HG02852 (cell line): ENCODE data around the gene GPA33.

Experiments used
- ATAC-seq: cut with Tn5 transposase; IDR thresholded peaks from one replicate; pipeline ENCODE4 v1.9.1; 2021; ENCODE audit warnings: mild to moderate bottlenecking, moderate library complexity; ENCODE audit not compliant: unreplicated experiment

The GPA33 gene

DNA sequence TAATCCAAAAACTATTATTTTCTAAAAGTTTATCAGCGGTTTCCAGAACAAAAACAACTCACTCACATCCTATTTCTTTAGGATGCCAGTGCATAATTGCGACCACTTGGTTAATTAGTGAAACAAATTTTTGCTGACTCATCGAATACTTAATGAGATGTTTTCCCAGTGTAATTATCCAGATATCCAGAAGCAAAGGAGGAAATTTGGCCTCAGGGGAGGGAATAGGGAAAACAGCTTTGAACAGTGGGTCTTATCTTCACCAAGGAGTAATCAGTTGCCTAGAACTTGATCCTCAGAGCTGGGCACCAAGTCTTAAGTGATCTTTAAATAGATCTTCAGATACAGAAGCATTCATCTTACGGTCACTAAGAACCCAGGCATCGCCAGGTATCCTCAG, 28.0 kb upstream of the GPA33 start:
- no peak for ATAC-seq

DNA sequence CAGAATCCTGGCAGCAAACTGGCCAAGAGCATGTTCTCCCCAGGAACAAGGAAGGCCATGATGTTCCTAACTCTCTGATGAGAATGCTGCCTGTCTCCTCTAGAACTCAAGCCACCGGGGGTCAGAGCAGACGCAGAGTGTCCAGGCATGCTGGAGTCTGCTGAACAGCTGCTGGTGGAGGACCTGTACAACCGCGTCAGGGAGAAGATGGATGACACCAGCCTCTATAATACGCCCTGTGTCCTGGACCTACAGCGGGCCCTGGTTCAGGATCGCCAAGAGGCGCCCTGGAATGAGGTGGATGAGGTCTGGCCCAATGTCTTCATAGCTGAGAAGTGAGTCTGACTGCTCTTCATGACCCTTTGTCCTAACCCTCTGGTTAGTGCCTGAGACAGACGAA, 27.0 kb upstream of the GPA33 start:
- no peak for ATAC-seq

- no peak for ATAC-seq
Observed at GRCh38 chr1:167116174-167116573, 26.0 kb upstream of the GPA33 start.

- ATAC-seq, result no peak
Observed at GRCh38 chr1:167115655-167116054, 25.5 kb upstream of the GPA33 start.

GRCh38 chr1:167114725-167115124, 24.5 kb upstream of the GPA33 start:
- no peak for ATAC-seq

DNA sequence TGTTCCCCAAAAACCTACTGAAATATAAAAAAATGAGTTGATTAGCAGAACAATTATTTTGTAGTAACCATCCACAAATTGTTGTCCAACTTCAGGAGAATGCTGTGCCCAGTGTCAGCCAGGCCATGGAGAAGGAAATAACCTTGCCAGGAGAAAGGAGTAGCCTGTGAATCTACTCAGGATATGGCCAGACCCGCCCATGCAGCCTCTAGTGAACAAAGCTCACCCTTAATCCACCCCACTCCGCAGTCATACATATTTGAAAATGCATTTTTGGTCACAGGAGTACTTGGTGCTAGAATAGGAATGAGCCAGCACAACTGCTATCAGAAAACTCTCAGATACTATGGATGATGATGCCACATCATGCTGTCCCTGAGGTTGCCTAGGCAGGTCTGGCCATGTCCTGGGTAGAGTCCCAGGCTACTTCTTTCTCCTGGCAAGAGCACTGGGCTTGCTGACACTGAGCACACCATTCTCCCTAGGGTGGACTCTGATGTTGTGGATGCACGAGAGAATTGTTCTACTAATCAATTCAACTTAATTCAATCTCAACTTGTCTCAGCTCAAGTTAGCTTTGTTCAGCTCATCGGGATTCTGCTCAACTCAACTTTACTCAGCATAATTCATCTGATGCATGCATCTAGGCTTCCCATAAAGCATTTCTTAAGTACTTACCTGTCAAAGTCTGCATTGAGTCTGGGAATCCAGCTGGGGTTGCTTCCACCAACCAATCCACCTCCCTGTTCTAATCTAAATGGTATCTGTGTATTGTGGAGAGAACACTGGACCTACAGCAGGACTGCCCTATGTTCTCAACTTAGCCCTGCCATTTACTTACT, 21.9 kb upstream of the GPA33 start:
- ATAC-seq, result no peak

DNA sequence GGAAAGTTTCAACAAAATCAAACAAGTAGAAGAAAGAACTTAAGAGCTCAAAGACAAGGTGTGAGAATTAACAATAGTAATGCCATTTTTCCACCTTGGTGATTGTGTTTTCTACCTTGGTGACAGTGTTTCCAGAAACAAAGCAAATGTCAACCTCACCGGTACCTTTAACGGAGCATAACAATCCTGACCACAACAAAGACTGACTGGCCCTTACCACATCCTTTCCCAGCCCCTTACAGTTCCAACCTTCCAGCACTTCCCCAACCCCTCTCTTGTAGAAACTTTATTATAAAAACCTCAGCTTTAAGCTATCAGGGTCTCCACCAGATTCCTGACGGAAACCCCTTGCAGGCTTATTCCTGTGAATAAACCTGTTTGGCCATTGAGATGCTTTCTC, 20.4 kb upstream of the GPA33 start:
- ATAC-seq, result peak; percentile 84

GRCh38 chr1:167109125-167109524, 18.9 kb upstream of the GPA33 start:
- no peak for ATAC-seq

DNA sequence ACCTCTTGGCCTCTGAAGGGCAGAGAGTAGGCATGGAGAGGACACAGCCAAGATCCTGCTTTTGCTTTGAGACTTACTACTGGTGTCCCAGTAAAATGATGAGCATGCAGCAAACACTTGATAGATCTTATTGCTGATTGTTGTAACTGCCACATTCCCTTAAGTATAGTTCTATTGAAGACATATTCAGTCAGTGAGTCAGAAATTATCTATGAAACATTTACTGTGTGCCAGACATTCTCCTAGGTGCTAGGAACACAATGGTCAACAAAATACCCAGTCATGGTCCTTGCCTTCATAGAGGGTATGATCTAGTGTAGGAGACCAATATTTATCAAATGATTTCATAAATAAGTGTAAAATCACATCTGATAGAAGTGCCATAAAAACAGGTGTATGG, 17.3 kb upstream of the GPA33 start:
- no peak for ATAC-seq

- ATAC-seq, result no peak
Observed at GRCh38 chr1:167106119-167106461, 15.9 kb upstream of the GPA33 start.

DNA sequence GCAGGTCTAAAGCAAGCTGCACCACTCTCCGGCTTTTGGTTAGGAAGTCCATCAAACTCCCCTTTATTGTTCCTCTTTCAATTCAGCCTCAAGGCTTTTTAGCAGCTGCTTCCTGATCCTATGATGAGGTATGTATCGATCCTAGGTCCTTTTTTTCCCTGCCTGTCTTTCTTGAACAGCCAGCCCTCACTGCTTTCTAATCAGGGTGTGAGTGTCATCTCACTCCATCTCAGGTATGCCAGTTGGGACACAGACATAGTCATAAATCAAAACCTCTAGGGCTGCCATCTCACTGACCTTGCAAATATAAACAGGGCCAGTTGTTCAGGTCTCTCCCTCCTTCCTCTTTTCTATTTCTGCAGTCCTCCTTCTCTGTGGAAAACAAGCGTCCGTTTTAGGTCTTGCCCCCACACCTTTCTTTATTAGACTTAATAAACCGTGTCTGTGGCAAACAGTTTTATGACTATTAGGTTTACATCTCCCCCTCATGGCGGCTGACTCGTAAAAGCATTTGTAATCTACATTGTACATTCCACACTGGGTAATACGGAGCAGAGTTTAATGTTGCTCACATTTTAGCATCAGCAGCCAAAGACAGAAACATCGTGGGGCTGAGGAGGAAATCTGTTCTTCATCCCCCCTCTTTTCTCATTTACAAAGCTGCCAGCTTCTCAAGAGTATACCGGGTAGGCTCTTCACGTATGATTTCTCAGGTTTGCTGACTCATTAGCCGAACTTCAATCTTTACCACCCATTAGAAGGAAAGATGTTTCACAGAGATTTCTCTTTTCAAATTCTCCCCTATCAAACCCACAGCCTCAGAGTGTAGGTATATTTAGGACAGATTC, 15.3 kb upstream of the GPA33 start:
- ATAC-seq, result no peak

DNA sequence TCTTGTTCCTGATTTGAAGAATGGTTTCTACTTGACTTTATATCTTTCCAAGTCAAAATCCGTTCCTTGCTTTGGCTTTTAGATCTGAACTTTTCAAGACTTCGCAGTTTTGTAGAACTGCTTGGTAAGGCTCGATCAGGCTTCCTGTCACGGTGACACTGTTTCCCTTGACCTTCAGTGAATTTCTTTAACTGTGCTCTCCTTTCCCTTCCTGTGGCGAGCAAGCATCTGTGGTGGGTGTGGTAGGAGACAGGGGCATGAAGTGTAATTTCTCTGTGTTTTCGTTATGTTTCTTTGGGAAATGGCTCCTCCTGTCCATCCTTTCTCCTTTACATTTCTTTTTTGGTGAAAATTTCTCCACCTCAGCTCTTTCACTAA, 14.1 kb upstream of the GPA33 start:
- no peak for ATAC-seq

DNA sequence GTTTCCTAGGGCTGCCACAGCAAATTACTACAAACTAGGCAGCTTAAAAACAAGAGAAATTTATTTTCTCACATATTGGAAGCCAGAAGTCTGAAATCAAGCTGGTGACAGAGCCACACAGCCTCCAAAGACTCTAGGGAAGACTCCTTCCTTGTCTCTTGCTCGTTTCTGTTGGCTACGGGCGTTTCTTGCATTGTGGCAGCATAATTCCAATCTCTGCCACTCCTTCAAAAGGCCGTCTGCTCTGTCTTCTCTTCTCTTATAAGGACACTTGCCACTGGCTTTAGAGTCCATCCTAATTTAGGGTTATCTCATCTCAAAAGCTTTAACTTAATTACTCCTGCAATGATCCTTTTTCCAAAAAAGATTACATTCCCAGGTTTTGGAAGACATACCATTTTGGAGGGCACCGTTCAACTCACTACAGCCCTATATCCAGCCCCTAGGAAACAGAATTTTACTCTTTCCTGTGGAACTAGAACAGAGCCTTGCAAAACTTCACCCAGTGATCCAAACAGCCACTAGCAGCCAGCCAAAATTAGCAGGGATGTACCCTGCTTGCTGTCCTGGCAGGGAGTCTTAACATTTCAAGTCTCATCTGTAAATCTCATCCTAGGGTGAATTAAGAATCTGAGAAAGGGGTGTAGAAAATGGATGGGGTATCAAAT, 12.9 kb upstream of the GPA33 start:
- no peak for ATAC-seq

DNA sequence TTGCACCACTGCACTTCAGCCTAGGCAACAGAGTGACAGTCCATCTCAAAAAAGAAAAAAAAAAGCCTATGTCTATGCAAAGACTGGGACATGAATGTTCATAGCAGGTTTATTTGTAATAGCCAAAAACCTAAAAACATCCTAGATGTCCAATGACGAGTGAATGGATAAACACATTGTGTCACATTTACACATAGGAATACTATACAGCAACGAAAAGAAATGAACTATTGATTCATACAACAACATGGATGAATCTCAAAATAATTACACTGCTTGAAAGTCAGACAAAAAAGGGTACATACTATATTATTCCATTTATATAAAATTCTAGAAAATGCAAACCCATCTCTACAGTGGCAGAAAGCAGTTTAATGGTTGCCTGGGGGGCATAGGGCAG, 11.6 kb upstream of the GPA33 start:
- ATAC-seq, result no peak

DNA sequence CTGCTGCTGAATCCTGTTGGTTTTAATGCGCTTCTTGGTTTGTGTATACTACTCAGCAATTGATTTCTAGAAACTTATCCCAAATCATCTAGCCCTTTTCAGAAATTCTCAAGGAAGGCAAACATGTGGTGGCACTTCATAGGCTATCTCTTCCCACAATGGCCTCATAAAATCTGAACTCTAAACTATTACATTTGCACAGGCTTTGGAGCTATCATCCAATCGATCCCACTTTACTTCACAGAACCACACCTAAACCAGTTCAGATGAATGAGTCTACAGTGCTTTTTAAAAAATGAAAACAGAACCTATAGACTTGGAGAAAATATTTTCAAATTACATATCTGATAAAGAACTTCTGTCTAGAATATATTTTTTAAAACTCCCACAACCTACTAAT, 10.6 kb upstream of the GPA33 start:
- ATAC-seq, result no peak

DNA sequence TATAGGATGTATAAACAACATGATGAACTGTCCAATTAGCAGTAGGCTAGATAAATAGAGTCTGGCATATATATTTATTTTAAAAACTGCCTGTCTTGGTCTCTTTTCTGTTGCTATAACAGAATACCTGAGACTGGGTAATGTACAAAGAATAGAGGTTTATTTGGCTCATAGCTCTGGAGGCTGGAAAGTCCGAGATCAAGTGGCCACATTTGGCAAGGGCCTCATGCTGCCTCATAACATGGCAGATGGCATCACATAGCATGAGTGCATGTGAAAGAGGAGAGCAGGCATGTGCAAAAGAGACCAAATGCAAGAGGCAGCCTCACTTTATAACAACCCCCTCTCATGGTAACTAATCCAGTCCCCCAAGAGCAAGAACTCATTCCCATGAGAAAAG, 9.7 kb upstream of the GPA33 start:
- ATAC-seq, result no peak

DNA sequence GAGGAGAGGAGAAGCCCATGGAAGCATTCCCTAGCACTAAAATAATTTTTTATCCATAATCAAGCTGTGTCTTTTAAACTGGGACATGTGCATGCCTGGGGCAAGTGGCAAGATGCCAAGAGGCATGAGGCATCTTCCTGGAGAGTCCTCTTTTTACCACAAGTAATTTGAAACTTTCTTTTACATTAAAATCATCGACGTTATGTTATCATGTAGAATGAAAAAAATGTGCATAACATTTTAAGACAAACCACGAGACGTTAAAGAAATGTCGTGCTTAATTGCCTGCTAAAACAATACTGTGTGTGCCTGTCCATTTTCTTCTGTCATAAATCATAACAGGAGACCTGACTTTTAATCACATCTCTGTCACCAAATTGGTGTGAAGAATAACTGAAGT, 5.2 kb upstream of the GPA33 start:
- no peak for ATAC-seq

DNA sequence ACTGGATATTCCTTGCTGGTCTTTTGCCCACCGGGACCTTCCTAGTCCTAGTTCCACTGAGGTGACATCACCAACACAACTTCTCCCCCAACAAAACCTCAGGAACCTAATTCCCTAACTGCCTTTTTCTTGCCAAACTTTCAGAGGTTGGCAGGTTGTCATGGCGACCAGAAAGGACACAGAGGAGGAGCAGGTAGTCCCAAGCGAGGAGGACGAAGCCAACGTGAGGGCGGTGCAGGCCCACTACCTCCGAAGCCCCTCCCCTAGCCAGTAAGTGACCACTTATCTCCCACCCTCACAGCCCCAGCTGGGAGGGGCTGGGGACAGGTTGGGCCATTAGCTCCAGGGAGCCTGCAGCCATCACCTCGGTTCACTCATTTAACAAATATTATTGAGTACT, 4.5 kb upstream of the GPA33 start:
- no peak for ATAC-seq

DNA sequence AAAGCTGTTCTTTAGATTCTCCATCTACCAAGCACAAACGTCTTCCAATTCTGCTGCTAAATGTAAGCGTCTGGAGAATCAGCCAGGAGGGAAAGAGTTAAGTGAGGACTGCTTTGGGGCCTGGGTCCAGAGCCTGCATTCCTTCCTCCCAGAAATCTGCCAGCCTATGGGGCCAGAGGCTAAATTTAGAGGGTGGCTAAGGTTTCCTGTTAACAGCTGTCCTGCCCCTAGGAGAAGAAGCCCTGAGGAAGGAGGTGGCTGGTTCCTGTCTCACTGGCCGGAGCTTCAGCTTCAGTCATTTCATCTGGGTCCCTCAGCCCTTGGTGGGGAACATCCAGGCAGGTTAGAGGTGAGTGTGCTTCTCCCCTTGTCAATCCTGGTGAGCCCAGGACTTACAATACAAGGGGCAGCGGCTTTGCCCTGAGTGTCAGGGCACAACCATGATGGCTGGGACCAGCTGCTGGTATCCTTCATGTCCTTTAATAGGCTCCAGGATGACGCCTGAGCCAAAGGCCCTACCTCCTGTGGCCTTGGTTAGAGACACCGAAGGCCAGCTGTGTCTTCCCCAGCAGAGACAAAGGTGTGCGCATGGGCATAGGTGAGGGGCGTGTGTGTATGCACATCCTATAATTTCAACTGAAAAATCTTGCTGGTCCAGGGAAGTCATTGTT, 3.8 kb upstream of the GPA33 start, which contains the start of gene STYXL2:
STYXL2 (plus strand) TSS at position 230 of the 671 bp plus-strand sequence. CDS start 775 bp downstream, outside the sequence.
- no peak for ATAC-seq

- no peak for ATAC-seq
Observed at GRCh38 chr1:167092653-167093052, 2.5 kb upstream of the GPA33 start.

- ATAC-seq, result no peak
Observed at GRCh38 chr1:167089939-167090313, 251 bp downstream of the GPA33 start.
